DMS53 (cell line): ENCODE results near the gene FOXK1.

ENCODE experiments used
- DNase-seq: peaks from one replicate; lab custom pipeline; 2025; lab: John Stamatoyannopoulos, UW

Gene FOXK1

DNA sequence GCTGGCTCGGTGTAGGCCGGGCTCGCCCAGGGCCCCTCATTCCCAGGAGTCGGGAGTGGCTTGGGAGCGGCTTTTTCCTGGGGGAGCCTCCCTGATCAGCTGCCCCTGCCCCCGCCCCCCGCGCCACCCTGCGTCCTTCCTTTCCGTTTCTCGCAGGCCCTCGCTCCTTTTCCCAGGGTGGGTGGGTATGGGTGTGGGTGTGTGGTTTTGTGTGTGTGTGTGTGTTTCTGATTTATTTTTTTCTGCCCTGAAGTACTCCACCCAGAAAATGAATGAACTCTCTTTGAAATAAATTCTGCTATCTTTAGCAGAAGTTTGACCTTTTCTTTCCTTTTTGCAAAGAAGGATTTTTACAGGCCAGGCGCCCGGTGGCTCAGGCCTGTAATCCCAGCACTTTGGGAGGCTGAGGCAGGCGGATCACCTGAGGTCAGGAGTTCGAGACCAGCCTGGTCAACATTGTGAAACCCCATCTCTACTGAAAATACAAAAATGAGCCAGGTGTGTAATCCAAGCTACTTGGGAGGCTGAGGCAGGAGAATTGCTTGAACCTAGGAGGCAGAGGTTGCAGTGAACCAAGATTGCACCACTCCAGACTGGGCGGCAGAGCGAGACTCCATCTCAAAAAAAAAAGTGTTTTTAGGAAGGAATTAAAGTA is 63.3 kb downstream of the FOXK1 start:
- no peak for DNase-seq

DNA sequence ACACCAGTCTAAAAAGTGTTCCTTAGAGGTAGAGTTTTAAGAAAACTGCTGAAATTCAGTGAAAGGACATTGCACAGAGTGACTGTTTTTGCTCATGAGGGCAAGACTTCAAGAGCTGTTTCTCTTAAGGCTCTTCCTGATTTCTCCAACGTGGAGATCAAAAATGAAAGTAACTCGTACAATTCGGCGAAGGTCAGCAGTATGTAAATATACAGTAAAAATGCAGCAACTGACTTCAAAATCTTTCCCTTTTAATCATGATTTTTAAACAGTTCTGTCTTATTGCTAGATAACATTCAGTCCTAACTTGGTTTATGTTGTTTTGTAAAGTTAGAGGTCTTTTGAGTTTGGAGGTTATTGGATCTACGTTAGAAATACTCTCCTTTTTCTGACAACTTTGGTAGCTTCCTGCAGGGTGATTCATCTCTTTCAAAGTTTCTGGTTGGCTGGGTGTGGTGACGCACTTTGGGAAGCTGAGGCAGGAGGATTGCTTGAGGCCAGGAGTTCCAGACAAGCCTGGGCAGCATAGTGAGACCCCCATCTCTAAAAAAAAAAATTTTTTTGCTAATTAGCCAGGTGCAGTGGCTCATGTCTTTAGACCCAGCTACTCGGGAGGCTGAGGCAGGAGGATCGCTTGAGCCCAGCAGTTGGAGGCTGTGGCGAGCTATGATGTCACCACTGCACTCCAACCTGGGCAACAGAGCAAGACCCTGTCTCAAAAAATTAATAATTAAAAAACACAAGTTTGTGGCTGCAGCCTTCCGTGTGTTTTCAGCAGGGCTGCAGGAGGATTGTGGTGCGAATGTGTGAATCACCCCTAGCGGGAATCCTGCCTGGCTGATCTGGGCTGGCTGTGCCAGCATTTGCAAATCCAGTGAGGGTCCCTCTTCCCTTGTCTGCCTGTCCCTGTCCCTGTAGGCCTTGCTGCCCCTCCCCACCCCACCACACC is 64.2 kb downstream of the FOXK1 start:
- no peak for DNase-seq

DNA sequence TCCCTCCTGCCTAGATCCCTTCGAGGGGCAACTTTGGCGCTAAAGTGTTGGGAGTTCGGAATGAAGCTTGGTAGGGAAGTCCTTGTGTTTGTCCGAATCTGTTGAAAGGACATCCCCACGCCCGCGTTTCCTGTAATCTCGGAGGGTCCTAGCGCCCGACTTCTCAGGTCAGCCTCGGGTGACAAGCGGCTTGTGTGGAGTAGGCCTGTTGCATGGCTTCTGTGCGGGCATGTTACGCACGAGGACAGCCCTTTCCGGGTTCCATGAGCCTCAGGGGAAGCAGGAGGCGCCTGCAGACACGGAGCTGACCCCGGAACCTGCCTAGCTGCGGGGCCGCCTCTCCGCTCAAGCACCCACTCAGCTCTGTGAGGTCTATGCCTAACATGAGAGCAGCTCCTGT is 64.9 kb downstream of the FOXK1 start:
- no peak for DNase-seq

DNA sequence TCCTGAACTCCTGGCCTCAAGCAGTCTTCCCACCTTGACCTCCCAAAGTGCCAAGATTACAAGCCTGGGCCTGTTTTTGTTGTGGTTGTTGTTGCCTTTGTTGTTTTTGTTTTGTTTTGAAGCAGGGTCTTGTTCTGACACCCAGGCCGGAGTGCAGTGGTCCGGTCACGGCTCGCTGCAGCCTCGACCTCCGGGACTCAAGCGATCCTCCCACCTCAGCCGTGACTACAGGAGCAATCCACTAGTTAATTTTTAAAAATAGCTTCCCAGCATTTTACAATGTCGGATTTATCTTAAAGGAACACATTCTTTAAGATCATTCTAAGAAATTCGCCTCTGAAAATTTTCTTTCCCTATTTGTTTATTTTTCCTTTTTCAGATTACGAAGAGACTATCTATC is 65.7 kb downstream of the FOXK1 start:
- no peak for DNase-seq

DNA sequence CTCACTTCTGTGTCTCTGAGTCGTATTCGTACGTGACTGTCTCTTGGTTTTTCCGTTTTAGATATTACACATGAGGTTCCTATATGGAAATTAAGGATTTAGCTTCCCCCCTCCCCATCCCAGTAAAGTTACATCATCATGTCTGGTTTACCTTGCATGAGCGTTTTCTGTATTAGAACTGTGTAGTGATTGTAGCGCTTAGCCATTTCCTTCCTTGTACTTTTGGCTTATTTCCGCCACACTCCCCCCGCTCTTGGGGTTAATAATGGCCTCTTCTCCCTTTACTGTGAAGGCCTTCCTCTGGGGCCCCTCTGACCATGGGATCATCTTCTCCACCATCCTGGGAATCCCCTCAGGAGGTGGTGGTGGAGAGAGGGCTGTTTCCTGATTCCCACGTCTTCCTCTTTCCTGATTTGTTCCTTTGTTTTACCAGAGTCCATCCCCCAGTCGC is 66.2 kb downstream of the FOXK1 start:
- no peak for DNase-seq

DNA sequence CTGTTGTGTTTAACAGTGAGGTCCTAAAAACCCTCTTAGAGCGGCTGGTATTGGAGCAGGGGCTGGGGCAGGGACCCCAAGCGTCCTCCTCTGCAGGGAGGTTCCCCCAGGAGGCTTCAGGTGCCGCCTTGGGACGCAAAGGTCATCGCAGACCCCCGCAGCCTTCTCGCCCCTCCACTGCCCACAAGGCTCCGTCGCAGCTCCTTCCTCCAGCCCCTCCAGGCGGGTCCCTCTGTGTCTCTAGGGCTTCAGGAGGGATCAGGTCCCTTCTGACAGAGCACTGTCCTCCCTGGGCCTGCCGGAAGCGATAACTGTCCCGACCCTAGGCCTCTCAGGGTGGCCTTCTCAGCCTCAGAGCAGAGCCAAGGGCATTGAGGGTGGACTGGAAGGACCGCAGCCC is 67.3 kb downstream of the FOXK1 start:
- DNase-seq: no peak

DNA sequence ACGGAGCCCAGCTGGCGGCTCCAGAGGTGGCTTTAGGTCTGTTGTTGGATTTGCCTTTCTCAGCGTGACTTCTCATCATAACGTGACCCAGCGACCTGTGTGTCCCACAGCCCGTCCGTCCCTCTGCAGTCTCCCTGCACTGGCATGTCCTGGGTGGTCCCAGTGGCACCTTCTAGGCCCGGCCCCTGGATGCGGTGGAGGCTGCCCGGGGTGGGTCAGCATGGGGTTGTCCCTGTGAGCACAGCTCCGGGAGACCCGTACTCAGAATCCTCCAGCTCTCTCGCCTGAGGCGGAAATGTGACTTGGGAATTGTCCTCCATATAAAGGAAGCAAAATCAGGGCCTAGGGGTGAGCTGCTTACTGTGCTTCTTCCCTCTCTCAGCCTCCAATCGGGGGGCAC is 67.7 kb downstream of the FOXK1 start:
- DNase-seq: no peak

DNA sequence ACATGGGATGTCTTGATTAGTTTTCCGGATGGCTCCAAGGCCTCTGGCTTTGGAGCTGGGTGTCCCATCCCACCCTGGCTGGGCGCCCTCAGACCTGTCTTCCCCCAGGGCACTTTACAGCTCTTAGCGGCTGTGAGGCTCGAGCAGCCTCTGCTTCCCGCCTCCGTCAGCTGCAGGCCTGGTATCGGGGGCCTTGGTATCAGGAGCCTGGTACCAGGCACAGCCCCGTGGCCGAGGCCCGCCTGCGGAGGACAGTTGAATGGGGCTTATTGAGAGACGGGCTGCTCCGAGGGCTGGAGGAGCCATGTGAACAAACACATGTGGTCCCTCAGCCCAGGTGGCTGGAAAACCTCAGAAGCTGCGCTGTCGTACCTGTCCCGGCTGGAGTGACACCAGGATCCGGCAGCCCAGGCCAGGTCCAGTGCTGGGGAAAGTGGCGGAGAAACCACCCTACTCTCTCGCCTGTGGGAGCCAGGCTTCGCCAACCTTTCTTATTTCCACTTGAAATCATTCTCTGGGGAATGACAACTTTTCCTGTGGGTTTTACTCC is 69.4 kb downstream of the FOXK1 start:
- no peak for DNase-seq

DNA sequence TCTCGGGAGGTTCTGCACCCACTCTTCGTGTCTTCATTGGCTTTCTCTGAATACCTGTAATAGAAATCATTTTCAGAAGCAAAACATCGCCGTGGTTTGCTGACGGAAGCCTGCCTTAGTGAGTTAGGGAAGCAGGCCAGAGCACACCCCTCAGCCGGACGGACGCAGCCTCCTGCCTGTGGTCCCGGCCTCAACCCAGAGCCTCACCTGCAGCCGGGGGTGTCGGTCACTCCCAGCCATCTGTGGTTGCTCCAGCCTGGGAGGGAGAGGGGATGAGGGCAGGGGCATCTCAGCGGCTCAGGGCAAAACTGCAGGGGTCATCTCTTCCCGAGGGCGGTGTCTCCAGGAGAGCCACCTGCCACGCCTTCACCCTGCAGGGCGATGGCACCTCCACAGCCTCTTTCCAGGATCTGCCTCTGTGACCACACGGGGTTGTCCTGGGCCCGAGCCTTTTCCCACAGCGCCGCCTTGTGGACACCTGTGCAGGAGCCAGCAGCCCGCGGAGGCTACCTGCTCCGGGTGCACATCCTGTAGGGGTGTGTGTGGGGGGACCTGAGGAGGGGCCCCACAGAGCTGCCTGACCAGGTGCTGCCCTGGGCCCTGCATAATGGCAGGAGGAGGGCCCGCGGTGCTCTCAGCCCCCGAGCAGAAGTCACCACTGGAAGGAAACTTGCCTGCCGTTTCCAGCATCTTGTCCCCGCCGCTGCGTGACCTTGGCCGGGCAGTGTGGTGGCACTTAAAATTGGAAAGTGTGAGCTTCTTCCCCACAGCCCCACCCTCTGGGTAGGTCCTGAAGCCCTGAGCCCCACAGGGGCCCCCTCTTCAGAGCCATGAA is 71.7 kb downstream of the FOXK1 start:
- peak; percentile 91 for DNase-seq

DNA sequence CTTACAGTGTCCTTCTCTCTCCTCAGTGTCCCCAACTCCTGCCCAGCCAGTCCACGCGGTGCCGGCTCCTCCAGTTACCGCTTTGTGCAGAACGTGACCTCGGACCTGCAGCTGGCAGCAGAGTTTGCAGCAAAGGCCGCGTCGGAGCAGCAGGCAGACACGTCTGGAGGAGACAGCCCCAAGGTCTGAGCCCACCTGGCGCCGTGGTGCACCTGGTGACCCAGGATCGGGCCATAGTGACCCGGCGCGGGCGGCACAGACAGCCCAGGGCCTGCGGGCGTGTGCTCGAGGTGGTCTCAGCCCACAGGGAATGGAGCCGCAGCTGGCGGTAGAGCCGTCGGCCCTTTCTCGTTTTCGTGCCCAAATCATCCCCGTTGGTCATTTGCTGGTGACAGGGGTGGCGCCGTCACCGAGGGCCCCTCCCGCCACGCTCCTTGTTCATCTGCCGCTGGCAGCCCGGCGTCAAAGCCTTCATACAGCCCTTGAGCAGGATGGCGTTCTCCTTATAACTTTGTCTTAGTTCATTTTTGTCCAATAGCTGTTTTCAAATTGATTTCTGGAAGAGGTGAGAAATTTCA is 72.4 kb downstream of the FOXK1 start:
- DNase-seq: peak; percentile 46

DNA sequence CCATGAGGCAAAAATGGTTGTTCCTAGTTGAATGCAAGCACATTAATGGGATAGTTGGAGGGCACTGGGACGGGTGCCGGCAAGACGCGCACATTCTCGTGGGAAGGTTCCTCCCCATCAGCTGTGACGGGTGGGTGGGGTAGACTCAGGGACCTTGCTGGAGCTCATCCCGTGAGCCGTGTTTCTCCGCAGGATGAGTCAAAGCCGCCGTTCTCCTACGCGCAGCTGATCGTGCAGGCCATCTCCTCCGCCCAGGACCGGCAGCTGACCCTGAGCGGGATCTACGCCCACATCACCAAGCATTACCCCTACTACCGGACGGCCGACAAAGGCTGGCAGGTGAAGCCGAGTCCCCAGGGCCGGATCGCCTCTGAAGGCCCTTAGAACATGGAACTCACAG is 73.0 kb downstream of the FOXK1 start:
- DNase-seq: no peak

DNA sequence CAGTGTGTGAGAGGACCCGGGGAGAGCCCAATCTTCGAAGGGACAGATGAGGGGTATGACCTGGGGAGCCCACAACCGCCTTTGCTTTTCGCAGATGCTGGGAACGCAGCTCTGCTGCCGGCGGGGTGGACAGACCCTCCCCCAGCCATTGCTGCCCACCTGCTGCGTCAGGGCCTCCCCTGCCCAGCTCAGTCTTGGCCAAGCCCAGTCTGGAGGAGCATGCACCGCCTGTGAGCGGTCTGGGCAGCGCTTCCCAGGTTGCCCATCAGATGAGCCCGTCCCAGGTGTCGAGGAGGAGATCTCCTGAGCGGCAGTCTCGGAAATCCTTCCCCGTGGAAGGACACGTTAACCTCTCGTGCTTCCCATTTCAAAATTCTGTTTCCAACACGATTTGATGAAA is 76.0 kb downstream of the FOXK1 start:
- no peak for DNase-seq

DNA sequence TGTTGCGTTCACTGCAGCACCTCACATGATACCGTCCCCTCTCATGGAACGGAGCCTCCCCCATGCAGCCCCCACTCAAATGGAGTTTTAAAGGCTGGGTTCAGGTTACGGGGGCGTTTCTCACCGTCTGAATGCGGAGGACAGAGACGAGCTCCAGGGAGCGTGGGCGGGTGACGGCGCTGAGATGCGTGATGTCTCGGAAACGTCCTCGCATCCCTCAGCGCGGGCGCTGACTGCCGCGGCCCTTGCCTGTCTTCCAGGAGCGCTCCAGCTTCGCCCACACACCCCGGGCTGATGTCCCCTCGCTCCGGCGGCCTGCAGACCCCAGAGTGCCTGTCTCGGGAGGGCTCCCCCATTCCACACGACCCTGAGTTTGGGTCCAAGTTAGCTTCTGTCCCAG is 76.7 kb downstream of the FOXK1 start:
- DNase-seq: no peak

DNA sequence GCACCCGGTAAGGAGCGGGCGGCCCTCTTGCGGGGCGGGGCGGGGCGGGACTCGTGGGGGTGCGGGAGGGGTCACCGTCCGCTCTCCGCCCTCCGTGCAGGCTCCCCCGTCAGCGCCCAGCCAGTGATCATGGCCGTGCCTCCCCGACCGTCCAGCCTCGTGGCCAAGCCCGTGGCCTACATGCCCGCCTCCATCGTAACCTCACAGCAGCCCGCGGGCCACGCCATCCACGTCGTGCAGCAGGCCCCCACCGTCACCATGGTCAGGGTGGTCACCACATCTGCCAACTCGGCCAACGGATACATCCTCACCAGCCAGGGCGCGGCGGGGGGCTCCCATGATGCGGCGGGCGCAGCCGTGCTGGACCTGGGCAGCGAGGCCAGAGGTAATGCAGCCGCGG is 77.1 kb downstream of the FOXK1 start:
- DNase-seq: no peak

DNA sequence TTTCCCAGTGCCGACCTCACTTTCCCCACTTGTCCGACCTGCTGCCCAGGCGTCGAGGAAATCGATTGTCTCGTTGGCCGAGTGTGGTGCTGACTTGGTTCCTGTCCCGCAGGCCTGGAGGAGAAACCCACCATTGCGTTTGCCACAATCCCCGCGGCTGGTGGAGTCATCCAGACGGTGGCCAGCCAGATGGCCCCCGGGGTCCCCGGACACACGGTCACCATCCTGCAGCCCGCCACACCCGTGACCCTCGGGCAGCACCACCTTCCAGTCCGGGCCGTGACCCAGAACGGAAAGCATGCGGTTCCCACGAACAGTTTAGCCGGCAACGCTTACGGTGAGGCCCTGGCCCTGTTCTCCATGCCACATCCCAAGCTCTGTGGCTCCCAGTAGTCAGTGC is 78.9 kb downstream of the FOXK1 start:
- no peak for DNase-seq

DNA sequence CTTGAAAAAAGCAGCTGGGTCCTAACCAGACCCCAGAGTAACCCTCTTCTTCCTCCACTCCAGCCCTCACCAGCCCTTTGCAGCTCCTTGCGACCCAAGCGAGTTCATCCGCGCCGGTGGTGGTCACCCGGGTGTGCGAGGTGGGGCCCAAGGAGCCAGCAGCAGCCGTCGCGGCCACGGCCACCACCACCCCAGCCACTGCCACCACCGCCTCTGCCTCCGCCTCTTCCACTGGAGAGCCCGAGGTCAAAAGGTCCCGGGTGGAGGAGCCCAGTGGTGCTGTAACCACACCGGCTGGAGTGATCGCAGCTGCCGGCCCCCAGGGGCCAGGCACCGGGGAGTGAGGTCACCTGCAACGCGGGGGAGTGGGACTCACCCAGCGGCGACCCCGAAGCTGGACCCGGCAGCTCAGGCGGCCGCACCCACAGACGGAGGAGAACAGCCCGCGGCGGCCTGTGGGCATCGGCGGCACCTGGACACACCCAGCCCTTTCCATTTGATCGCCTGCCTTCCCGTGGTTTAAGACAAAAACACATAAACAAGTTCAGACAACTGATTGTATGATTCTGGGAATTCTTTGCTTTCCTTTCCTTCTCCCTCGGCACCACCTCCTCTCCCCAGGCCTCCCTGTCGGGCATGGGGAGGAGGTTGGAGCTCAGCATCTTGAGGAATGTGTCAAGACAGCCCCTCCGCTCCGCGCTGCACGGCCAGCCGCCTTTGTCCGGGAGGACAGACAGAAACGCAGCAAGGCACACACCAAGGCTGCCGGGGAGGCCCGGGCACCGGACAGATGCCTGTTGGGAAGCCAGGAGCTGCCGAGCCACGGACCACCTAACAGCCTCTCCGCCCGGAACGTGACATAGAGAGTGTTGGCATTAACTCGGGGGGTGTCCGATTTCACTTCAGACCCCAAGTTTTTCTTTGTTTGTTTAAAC is 80.3 kb downstream of the FOXK1 start:
- peak; percentile 35 for DNase-seq

DNA sequence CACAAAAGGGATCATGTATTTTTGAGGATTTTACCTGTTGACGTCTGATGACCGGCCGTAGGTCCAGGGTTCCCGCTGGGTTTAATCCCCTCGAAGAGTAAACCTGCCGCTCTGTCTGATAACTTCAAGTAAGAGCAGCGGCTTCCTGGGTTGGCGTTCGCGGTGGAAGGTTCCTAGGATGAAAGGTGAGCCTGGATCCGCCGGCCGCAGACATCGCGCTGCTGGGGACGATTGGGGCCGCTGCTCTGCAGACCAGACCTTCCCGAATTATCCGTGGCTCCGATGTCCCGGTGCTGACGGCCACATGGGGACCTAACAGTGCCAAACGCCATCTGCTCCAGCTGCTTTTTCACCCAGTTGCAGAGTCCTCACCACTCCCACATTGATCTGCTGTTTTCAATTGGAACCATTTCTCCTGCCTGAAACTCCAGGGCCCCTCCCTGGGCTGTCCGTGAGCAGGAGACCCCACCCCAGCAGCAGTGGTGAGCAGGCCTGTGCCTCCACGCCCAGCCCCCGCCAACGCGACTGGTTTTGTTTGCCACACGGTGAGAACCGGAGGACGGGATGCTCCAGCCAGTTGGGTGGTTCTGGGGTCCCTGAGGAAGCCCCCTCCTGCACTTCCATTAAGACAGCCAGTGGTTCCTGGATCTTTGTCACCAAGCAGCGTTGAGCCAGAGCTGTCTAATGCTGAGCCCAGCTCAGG is 81.1 kb downstream of the FOXK1 start:
- no peak for DNase-seq

DNA sequence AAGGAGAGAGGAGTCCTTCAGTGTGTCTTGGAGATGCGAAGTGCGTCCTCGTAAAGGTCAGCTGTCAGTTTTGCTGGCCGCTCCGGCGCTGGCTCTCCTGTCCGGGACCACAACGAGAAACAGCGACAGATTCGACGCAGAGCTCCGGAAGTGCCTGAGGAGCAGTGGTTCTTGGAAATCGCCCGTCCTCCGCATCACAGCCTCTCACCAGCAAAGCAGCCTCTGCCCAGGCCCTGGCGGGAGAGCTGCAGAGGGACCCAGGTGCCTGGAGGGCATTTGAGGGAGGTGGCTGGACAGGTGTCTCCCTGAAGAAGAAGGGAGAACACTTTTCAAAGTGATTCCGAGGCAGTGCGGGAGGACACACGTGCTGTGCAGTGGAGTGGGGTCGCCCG is 81.7 kb downstream of the FOXK1 start:
- DNase-seq: peak; percentile 24

DNA sequence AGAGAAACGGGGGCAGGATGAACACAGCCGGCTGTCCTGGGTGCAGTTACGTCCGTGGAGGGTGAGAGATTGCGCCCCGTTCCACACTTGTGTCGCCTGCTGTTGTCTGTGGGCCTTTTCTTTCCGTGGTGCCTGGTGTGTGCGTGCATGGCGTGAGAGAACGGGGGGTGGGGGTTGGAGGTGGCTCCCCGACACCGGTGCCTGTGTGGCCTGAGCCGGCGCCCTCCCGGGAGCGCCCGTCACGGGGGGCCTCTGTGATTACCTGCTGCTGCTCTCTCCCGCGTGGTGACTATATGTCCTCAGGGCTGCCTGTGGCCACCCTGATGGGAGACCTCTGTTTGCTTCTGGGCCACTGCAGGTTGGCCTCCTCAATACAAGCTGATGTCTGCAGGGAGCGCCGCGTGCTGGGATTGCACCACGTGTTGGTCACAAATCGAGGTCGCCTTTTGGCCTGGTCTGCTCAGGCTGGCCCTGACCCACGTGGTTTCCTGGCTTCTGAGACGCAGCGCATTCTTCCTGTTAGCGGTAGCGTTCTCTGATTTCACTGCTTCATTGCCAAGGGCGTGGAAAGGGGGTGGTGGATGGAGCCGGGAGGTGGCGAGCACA is 82.4 kb downstream of the FOXK1 start:
- DNase-seq: no peak
